Measurements from ENCODE around the gene ZC3H13.

DNA sequence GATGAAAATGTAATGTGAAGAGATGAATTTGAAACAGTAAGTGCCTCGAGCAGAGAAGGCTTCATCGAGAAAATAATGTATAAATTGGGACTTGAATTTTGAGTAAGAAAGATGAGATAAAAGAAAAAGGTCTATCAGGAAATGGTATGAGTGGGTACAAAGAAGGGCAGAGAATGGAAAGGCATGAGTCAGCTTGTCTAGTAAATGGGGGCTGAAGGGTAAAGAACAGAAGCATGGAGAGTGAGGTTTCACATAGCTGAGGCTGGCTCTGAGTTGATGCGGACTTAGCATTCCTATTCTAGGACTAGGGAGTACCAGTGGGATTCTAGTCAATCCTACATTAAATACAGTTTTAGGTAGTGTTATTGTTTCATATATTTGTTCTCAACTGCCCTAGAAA, 85.8 kb downstream of the ZC3H13 start:
- TF ChIP-seq, protein P1, sequence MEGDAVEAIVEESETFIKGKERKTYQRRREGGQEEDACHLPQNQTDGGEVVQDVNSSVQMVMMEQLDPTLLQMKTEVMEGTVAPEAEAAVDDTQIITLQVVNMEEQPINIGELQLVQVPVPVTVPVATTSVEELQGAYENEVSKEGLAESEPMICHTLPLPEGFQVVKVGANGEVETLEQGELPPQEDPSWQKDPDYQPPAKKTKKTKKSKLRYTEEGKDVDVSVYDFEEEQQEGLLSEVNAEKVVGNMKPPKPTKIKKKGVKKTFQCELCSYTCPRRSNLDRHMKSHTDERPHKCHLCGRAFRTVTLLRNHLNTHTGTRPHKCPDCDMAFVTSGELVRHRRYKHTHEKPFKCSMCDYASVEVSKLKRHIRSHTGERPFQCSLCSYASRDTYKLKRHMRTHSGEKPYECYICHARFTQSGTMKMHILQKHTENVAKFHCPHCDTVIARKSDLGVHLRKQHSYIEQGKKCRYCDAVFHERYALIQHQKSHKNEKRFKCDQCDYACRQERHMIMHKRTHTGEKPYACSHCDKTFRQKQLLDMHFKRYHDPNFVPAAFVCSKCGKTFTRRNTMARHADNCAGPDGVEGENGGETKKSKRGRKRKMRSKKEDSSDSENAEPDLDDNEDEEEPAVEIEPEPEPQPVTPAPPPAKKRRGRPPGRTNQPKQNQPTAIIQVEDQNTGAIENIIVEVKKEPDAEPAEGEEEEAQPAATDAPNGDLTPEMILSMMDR (IDR thresholded peaks at IDR 0.05; ENCODE audit: insufficient read depth, low read length) = no peak
- no peak for TF ChIP-seq POLR2AphosphoS5 (IDR thresholded peaks at IDR 0.05; ENCODE audit: low read depth)
- no peak for TF ChIP-seq GABPA (IDR thresholded peaks at IDR 0.05; ENCODE audit: low read depth)
- no peak for TF ChIP-seq SPI1 (IDR thresholded peaks at IDR 0.05; ENCODE audit: borderline replicate concordance, low read depth)
- TF ChIP-seq, protein P2, sequence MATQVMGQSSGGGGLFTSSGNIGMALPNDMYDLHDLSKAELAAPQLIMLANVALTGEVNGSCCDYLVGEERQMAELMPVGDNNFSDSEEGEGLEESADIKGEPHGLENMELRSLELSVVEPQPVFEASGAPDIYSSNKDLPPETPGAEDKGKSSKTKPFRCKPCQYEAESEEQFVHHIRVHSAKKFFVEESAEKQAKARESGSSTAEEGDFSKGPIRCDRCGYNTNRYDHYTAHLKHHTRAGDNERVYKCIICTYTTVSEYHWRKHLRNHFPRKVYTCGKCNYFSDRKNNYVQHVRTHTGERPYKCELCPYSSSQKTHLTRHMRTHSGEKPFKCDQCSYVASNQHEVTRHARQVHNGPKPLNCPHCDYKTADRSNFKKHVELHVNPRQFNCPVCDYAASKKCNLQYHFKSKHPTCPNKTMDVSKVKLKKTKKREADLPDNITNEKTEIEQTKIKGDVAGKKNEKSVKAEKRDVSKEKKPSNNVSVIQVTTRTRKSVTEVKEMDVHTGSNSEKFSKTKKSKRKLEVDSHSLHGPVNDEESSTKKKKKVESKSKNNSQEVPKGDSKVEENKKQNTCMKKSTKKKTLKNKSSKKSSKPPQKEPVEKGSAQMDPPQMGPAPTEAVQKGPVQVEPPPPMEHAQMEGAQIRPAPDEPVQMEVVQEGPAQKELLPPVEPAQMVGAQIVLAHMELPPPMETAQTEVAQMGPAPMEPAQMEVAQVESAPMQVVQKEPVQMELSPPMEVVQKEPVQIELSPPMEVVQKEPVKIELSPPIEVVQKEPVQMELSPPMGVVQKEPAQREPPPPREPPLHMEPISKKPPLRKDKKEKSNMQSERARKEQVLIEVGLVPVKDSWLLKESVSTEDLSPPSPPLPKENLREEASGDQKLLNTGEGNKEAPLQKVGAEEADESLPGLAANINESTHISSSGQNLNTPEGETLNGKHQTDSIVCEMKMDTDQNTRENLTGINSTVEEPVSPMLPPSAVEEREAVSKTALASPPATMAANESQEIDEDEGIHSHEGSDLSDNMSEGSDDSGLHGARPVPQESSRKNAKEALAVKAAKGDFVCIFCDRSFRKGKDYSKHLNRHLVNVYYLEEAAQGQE (IDR thresholded peaks at IDR 0.05; ENCODE audit: insufficient replicate concordance, low read depth) = no peak
